ENCODE data around the gene ARV1.
"Not testable (repeated sequence)": the region's sequence is repeated elsewhere in the genome, so short reads cannot be mapped to it uniquely, and the experiment has no call there.

The ARV1 gene

GRCh38 chr1:231020139-231020601 is 41.3 kb downstream of the ARV1 start:
- peak in 1 of 2 donors; percentile 7 for DNase-seq

DNA sequence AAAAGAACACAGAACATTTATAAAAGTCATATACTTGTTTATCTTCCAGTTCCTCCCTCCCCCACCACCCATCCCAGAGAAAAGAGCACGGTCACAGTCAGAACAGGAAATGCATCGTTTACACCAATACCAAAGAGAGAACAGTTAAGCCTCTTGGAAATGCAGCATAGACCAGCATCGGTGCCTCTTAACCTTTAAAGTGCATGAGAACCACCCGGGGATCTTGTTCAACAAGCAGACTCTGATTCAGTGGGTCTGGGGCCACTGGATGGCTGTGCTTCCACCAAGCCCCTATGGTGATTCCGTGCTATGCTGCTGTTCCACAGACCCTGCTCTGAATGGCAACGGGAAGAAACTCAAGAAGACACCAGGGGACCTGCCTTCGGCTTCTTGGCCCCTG is 41.9 kb downstream of the ARV1 start:
- no peak for DNase-seq

DNA sequence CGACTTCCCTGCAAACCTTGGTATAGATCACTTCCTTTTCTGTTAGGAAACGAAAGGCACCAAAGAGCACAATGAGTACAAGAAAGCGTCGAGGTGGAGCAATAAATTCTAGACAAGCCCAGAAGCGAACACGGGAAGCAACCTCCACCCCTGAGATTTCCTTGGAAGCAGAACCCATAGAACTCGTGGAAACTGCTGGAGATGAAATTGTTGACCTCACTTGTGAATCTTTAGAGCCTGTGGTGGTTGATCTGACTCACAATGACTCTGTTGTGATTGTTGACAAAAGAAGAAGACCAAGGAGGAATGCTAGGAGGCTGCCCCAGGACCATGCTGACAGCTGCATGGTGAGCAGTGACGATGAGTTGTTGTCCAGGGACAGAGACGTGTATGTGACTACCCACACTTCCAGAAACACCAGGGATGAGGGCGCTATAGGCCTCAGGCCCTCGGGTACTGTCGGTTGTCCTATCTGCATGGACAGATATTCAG is 42.7 kb downstream of the ARV1 start:
- DNase-seq, result no peak

DNA sequence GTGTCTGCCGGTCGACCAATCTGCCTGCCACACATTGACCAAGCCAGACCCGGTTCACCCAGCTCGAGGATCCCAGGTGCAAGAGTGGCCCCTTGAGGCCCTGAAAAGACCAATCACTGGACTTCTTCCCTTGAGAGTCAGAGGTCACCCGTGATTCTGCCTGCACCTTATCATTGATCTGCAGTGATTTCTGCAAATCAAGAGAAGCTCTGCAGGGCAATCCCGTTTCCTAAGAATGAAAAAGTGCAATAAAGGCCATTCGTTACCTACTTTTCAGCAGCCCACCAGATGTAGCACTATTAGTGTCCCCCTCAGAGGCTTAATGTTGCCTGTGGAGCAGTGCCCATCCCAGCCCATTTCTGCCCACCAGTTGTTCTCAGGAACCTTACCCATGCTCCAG is 43.6 kb downstream of the ARV1 start:
- not testable (repeated sequence) for DNase-seq

- DNase-seq, result no peak
Measured at GRCh38 chr1:231023150-231023549, 44.3 kb downstream of the ARV1 start.

- no peak for DNase-seq
Measured at GRCh38 chr1:231026576-231026975, 47.7 kb downstream of the ARV1 start.

GRCh38 chr1:231027136-231027925 is 48.4 kb downstream of the ARV1 start:
- DNase-seq, result no peak

DNA sequence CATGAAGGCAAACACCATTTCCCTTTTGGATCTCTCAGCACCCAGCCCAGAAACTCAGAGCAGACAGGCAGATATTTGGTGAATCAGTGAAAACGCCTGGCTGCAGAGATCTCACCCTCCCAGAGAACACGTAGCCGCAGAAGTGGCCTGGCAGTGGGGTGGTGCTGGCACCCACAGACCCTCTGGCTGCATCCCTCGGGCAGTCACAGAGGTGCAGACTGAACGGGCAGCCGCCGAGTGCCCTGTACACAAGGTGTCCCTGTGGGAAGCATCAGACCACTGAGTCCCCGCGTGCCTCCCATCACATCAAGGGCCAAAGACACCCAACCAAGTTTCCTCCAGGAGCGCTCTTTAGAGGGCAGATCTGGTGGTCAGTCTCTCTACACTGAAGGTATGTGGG is 49.1 kb downstream of the ARV1 start:
- DNase-seq, result no peak

DNA sequence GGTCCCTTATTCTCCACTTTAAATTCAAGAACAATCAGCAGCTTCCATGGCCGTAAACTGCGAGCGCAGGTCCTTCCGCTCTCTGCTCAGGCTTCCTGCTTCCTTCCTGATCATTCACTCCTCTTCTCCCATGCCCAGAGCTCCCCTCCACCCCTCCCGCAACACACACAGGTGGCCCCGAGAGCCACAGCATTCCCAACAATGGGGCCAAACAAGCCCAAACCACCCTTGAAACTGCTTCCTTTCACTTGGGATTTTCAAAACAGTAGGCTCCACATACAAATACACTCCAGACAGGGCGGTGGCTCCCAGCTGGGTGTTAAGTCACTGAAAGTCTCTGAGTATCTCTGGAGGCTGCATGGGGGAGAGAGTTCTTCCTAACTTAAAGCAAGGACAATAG is 49.8 kb downstream of the ARV1 start:
- DNase-seq, result no peak

GRCh38 chr1:231029247-231029646 is 50.4 kb downstream of the ARV1 start:
- not testable (repeated sequence) for DNase-seq

GRCh38 chr1:231029841-231030240 is 50.9 kb downstream of the ARV1 start:
- DNase-seq, result no peak

DNA sequence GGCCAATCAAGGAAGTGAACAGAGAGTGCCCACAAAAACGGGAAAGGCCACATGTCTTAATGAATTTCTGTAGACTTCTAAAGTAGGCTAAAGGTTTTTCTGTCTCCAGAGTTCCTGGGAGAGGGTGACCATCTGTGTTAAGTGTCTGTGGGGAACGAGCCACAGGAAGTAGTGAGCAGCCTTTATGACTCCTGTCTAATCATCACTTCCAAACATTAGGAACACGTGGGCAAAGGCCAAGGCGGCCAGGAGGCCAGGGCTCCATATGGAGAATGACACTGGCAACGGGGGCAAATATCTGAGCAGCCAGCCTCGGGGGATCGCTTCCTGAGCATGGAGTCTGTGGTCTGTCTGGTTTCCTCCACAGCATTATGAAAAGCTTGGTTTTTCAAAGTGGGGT is 54.1 kb downstream of the ARV1 start:
- no peak for DNase-seq

DNA sequence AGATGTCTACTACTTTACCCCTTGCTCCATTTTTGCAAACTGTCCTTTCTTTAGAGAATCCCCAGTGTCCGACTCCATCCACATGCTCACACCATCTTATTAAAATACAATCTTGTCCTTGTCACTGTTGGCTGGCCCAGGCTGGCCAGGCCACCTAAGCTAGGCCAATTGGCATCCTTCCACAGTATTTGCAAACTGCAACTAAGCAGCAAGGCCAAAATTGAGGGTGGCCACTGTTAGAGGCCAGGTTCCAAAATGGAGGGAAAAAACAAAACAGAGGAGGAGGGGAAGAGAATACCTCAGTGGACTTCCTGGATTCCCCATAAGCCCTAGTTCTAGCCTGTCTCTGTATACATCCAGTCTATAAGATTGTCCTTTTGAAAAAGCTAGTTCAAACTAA is 56.9 kb downstream of the ARV1 start:
- no peak for DNase-seq

DNA sequence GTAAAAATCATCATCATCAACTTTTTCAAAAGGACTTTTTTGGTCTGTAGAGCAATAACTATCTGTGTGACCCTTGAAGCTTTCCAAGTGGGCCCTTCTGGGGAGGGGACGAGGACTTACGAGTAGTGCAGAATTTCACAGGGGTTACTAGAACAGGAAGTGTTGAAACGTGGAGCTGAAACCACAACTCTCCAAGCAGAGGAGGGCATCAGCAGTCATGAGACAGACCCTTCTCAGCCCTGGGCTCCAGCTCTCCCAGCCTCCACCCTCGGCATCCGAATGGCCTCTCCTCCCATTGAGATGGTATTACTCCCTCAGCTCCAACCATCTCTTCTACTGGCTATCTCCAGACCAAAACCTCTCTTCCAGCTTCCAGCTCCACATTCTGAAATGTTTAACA is 57.5 kb downstream of the ARV1 start:
- no peak for DNase-seq

DNA sequence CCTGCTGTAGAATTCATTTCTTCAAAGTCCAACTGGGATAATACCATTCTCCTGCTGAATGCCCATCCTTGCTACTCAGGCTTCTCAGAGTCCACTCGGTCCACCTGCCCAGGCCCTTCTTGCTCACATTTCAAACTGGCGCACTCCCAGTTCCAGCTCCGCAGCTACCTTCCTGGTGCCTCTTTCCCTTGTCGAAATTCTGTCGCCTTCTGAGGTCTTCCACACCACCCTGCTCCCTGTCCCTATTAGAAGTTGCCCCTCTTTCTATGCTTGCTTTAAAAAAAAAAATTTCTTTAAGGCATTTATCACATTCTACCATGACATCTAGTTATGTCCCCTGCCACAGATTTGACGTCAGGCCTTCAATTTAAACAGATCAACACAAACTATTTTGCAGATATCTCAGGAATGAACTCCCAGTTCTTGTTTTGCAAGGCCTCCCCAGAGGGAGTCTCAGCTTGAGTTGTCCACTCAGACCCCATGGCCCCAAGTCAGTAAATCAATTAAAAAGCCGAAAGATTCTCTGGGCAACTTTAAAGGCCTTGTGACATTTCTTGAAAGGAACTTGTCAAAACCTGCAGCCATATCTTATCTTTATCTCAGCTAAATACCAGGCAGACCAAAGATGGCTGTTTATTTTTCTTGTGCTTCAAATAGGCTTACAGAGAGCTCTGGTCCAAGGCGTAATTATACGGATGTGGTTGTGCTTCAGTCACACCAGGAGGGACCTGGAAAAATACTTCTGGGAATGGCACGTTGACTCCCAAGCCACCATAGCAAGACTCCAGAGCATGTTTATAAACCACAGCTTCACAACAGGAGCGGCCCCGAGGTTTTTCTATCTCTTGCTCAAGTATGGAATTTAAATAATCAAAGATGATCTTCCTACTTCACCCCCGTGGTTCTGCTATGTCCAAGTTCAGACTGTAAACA is 59.0 kb downstream of the ARV1 start:
- DNase-seq, result no peak

DNA sequence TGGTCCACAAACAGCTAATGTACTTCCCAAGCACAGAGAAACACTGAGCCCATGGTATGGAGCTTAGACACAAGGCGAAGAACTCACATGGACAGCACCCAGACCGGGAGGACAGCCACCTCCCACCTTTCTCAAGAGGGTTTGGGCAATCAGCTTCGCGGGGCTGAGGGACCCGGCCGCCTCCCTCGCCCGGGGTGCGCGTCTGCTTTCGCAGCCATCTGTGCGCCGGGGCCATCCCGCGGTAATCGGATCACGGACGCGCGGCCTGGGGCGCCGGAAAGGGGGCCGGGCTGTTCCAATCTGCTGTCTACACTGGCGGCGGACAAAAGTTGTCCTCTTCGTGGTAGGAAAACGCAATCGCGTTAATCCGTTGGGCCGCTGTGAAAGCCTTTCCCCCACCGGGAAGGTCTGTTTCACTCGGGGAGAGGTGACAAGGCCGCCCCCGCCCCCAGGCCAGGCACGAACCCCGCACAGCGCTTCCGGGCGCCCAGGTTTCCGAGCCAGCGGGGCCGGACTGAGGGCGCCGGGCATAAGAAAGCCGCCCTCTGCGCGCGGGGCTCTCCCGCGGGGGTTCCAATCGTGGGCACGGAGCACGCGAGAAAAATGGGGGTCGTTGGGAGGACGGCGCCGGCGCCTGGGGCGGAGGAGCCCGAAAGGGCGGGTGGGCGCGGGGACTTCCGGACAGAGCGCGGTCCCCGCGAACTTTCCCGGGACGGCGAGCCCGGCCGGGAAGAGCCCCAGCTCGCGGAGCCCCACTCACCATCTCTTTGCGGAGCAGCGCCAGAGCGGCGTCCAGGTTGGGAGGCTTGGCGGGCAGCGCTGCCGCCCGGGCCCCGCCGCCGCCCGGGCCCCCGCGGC is 60.5 kb downstream of the ARV1 start:
- peak in 1 of 2 donors; percentile 23 for DNase-seq

GRCh38 chr1:231040019-231040799 is 61.3 kb downstream of the ARV1 start, which contains the start of gene FAM89A:
TSS of gene FAM89A (minus strand) at chr1:231040254. CDS start at chr1:231040211, 43 bp downstream.
- DNase-seq, result peak; percentile 65 to 79

GRCh38 chr1:231040800-231041718 is 62.2 kb downstream of the ARV1 start:
- DNase-seq, result peak in 1 of 2 donors; percentile 2

GRCh38 chr1:231041719-231042261 is 62.9 kb downstream of the ARV1 start:
- peak in 1 of 2 donors; percentile 4 for DNase-seq

GRCh38 chr1:231044588-231044987 is 65.7 kb downstream of the ARV1 start:
- no peak for DNase-seq
